AG09309 (cell line): ENCODE results near the gene USP40.

Experiments
- DNase-seq: peaks from one replicate; pipeline ENCODE4 v3.0.0-alpha.2; 2010; ENCODE audit warnings: low read depth
- H3K4me3 ChIP-seq: 2 replicates; pipeline ENCODE4 v1.5.1; 2011; ENCODE audit warnings: mild to moderate bottlenecking, low read depth, low read length, moderate library complexity; ENCODE audit not compliant: control insufficient read depth
- CTCF ChIP-seq: IDR thresholded peaks from 2 replicates; pipeline ENCODE4 v1.5.1; 2011; ENCODE audit warnings: mild to moderate bottlenecking, low read depth, low read length, inconsistent platforms; ENCODE audit not compliant: insufficient read depth, control insufficient read depth; ENCODE audit errors: missing control alignments

Gene USP40

DNA sequence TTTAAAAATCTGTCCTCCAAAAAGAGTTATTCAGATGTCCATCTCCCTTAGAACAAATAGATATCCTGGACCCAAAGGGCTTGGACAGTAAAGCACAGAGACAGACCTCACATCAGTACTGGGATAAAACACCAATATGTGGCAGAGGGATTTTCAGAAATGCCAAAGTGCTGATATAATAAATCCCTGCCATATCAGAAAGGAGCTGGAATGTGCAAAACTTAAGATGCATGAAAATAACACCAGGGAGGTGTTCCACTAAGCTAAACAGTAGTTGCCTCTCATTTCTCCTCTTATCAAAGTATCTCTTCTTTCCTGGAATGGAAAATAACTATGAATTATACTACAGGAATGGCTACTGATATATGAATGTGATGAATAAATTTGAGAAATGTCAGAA, 13.2 kb downstream of the USP40 start:
- no peak overlapping the region for H3K4me3 ChIP-seq
- TF ChIP-seq CTCF, result no peak
- no peak for DNase-seq

DNA sequence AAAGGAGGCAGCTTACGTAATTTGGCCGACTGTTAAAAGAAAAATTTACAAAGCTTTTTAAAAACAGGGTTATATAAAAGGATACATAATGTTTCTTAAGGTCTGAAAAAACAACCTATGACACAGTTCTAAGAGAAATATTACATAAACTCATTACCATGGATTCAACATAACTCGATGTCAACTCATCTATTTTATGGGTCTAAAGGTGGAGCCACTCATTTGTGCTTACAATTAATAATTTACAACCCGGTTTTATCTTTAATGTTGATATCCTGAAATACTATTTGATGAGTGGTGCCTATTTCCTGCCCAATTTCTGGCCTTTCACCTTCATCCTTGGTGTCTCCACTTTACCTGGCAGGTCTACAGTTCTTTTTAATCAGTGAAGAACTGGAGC, 15.1 kb downstream of the USP40 start:
- no peak for TF ChIP-seq CTCF
- H3K4me3 ChIP-seq, result no peak overlapping the region
- no peak for DNase-seq

DNA sequence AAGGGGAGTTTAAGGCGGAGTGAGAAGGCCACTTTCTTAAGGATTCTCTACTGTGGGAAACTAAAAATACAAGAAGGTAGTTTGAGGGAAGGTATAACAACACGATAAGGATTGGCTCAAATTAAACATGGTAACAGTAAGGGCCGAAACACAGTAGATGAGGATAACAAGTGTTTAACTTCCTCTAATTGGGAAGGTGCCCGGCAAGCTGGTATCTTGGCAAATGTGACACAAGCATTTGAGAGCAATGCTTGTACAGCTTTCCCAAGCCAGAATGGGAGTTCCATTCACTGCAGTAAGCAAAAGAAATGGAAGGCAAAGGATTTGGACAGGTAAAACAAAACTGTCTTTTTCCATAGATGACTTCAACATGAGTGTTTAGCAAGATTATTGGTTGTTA, 19.8 kb downstream of the USP40 start:
- no peak overlapping the region for H3K4me3 ChIP-seq
- DNase-seq, result no peak
- TF ChIP-seq CTCF, result no peak

DNA sequence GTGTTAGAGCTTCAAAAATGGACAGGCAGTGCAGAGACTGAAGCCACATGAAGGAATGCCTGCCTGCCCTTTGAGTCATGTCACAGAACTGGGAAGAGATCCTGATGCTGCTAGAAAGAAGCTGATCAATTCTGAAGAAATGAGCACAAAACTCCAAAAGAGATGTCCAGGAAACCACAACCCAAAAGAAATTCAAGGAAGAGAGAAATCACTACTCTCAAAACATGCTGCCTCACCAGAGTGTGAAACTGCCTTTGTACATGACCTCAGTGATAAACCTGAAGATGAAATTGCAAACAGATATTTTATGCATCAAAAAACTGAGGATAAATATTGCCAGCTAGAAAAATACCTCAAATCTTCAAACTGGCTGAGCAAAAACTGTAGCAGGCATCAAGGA, 20.5 kb downstream of the USP40 start:
- TF ChIP-seq CTCF, result no peak
- H3K4me3 ChIP-seq, result no peak overlapping the region

GRCh38 chr2:233544200-233544610, 22.4 kb downstream of the USP40 start:
- no peak for DNase-seq
- TF ChIP-seq CTCF, result no peak
- H3K4me3 ChIP-seq, result no peak overlapping the region

More for the DNA sequence above, 20.5 kb downstream of the USP40 start:
- no peak for DNase-seq

GRCh38 chr2:233542507-233542906, 24.1 kb downstream of the USP40 start:
- DNase-seq, result peak; percentile 92
- H3K4me3 ChIP-seq, result no peak overlapping the region
- TF ChIP-seq CTCF, result no peak

DNA sequence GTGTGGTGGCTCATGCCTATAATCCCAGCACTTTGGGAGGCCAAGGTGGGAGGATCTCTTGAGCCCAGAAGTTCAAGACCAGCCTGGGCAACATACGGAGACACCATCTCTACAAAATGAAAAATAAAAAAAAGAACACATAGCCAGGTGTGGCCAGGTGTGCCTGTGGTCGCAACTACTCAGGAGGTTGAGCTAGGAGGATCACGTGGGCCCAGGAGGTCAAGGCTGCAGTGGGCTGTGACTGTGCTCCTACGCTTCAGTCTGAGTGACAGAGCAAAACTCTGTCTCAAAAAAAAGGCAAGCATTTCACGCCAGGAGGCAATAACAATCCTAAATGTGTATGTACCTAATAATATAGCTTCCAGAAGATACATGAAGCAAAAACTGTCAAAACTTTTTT, 27.8 kb downstream of the USP40 start:
- no peak for DNase-seq
- TF ChIP-seq CTCF, result no peak
- H3K4me3 ChIP-seq, result no peak overlapping the region
